Small intestine (tissue), 7 donors: Measurements from ENCODE around the gene METRN. TPM values are rescaled to one million over a fixed set of nuclear protein-coding genes. Genes with fewer than 3 reads are reported as not detected.

Experiments used
- DNase-seq, 2 donors: peaks; one replicate each; pipeline versions ENCODE4 v3.0.0 to v3.0.0-alpha.2; 2013
- FAIRE-seq: peaks from 2 replicates; lab custom pipeline; 2012; peaks lifted over from hg19 to GRCh38; lab: Jason Lieb, UNC
- H3K27ac ChIP-seq, 3 donors: one replicate each; pipeline ENCODE4 v1.5.1; 2013; ENCODE audit warnings: low read length in 2 of 3, mild to moderate bottlenecking in 2 of 3, control low read depth in 1 of 3, inconsistent platforms in 1 of 3, low read depth in 1 of 3, moderate library complexity in 1 of 3
- H3K27me3 ChIP-seq, 3 donors: one replicate each; pipeline ENCODE4 v1.6.1; 2013; ENCODE audit warnings: low read length in 3 of 3, inconsistent platforms in 1 of 3; ENCODE audit not compliant: control insufficient read depth in 3 of 3, insufficient read depth in 3 of 3
- H3K36me3 ChIP-seq, 3 donors: one replicate each; pipeline ENCODE4 v1.6.1; 2013; ENCODE audit warnings: low read length in 3 of 3, inconsistent platforms in 1 of 3, low read depth in 1 of 3, mild to moderate bottlenecking in 1 of 3, moderate library complexity in 1 of 3; ENCODE audit not compliant: control insufficient read depth in 3 of 3, insufficient read depth in 2 of 3
- H3K4me1 ChIP-seq, 3 donors: one replicate each; pipeline ENCODE4 v1.6.1; 2013; ENCODE audit warnings: low read length in 2 of 3, inconsistent platforms in 1 of 3, low read depth in 1 of 3, mild to moderate bottlenecking in 1 of 3, moderate library complexity in 1 of 3; ENCODE audit not compliant: control insufficient read depth in 3 of 3, insufficient read depth in 2 of 3
- H3K4me3 ChIP-seq, 3 donors: one replicate each; pipeline ENCODE4 v1.5.1; 2013; ENCODE audit warnings: low read length in 3 of 3, control low read depth in 1 of 3, inconsistent platforms in 1 of 3, low read depth in 1 of 3, mild to moderate bottlenecking in 1 of 3, moderate library complexity in 1 of 3
- H3K9me3 ChIP-seq, 2 donors: one replicate each; pipeline ENCODE4 v1.6.1; 2013; ENCODE audit warnings: low read depth in 1 of 2, low read length in 1 of 2; ENCODE audit not compliant: control insufficient read depth in 2 of 2, insufficient read depth in 1 of 2
- WGBS, 3 donors: extraction: QIAGEN DNeasy Blood & Tissue Kit; methylation state at CpG; one replicate each; pipeline ENCODE4 v1.1.7; 2013; 5-methylcytosine and 5-hydroxymethylcytosine counted together
- polyA plus RNA-seq, 4 donors: library from polyadenylated mRNA; stranded (reverse) in 3 of 4; unstranded in 1 of 4; fragments of 200-250 nt in 3 of 4; fragments of 120-200 nt in 1 of 4; gene quantifications; one replicate each; pipeline versions ENCODE4 v1.2.1 to v1.2.3, GENCODE V29; 2013
- donor health status: healthy with polysubstance abuse.
- donor health status: control.
- donor health status: control.
- donor health status: Bipolar disorder and iron deficiency.
- donor health status: healthy.

METRN gene
- polyA plus RNA-seq, 4 donors, result 4.9 to 14.1 (median 9.3) TPM

- Histone ChIP-seq H3K36me3 (peaks cover 0 to 22% (median 0%) of the 10 kb centered on the region in 3 donors), H3K4me3 (peak overlapping the region in 2 of 3 donors; percentile 62 to 63), H3K4me1 (peaks cover 6 to 33% (median 12%) of the 10 kb centered on the region in 3 donors), H3K27me3 (peaks cover 0 to 14% (median 2%) of the 10 kb centered on the region in 3 donors), H3K27ac (peak overlapping the region in 2 of 3 donors; percentile 41 to 77), H3K9me3 (peaks cover 3 to 8% of the 10 kb centered on the region in 2 donors)
- 7 to 11% (median 8%) methylated on average over 15 to 16 of the region's 16 CpGs for WGBS, 3 donors
- FAIRE-seq (no peak), DNase-seq (no peak)
Observed at GRCh38 chr16:719815-720446, 5.0 kb downstream of the METRN start.

GRCh38 chr16:720447-720989 is 5.6 kb downstream of the METRN start:
- Histone ChIP-seq H3K27ac (peak overlapping the region; percentile 74 to 78 (median 77)), H3K27me3 (peaks cover 0 to 15% (median 5%) of the 10 kb centered on the region in 3 donors), H3K9me3 (peaks cover 3 to 8% of the 10 kb centered on the region in 2 donors), H3K4me3 (peak overlapping the region; percentile 31 to 63 (median 62)), H3K4me1 (peaks cover 6 to 33% (median 12%) of the 10 kb centered on the region in 3 donors), H3K36me3 (peaks cover 0 to 22% (median 0%) of the 10 kb centered on the region in 3 donors)
- peak in 1 of 2 donors; percentile 60 for DNase-seq
- WGBS, 3 donors, result 0 to 1% (median 0%) methylated on average over 31 to 38 of the region's 38 CpGs
- FAIRE-seq, result no peak

GRCh38 chr16:720990-721764 is 6.3 kb downstream of the METRN start, which contains the start of gene ANTKMT:
Gene ANTKMT, plus strand, starts transcription at chr16:721146. Its CDS starts 129 bp downstream, at chr16:721275.
- peaks cover 6 to 29% (median 12%) of the 10 kb centered on the region in 3 donors for H3K4me1 ChIP-seq
- H3K36me3 ChIP-seq, result peaks cover 0 to 22% (median 0%) of the 10 kb centered on the region in 3 donors
- H3K27me3 ChIP-seq, result peaks cover 0 to 17% (median 7%) of the 10 kb centered on the region in 3 donors
- H3K4me3 ChIP-seq, result peak within 1 kb of the TSS; percentile 40 to 63 (median 62)
- no peak for FAIRE-seq
- peaks cover 3 to 8% of the 10 kb centered on the region in 2 donors for H3K9me3 ChIP-seq
- 2 to 7% (median 6%) methylated on average over 59 to 106 of the region's 106 CpGs for WGBS, 3 donors
- peak; percentile 91 to 95 for DNase-seq
- peak within 1 kb of the TSS; percentile 74 to 78 (median 77) for H3K27ac ChIP-seq

GRCh38 chr16:721765-722540 is 7.0 kb downstream of the METRN start:
- peaks cover 3 to 8% of the 10 kb centered on the region in 2 donors for H3K9me3 ChIP-seq
- peaks cover 0 to 22% (median 0%) of the 10 kb centered on the region in 3 donors for H3K36me3 ChIP-seq
- peak overlapping the region; percentile 42 to 78 (median 50) for H3K27ac ChIP-seq
- 82 to 89% (median 82%) methylated on average over 41 to 51 of the region's 51 CpGs for WGBS, 3 donors
- DNase-seq, result no peak
- peaks cover 0 to 15% (median 8%) of the 10 kb centered on the region in 3 donors for H3K27me3 ChIP-seq
- peak overlapping the region in 1 of 3 donors; percentile 62 for H3K4me3 ChIP-seq
- H3K4me1 ChIP-seq, result peaks cover 6 to 31% (median 12%) of the 10 kb centered on the region in 3 donors
- FAIRE-seq, result no peak

GRCh38 chr16:722835-723633 is 8.1 kb downstream of the METRN start:
- DNase-seq (no peak), FAIRE-seq (no peak)
- Histone ChIP-seq H3K9me3 (peaks cover 3 to 8% of the 10 kb centered on the region in 2 donors), H3K4me1 (peaks cover 6 to 39% (median 12%) of the 10 kb centered on the region in 3 donors), H3K27me3 (peaks cover 0 to 19% (median 10%) of the 10 kb centered on the region in 3 donors), H3K4me3 (no peak overlapping the region), H3K27ac (no peak overlapping the region), H3K36me3 (peaks cover 0 to 22% (median 0%) of the 10 kb centered on the region in 3 donors)
- WGBS, 3 donors, result 86 to 90% (median 89%) methylated on average over 21 to 24 of the region's 24 CpGs

GRCh38 chr16:723695-724094 is 8.8 kb downstream of the METRN start:
- peaks cover 0 to 22% (median 0%) of the 10 kb centered on the region in 3 donors for H3K36me3 ChIP-seq
- no peak overlapping the region for H3K27ac ChIP-seq
- H3K9me3 ChIP-seq, result peaks cover 3 to 8% of the 10 kb centered on the region in 2 donors
- peaks cover 0 to 22% (median 10%) of the 10 kb centered on the region in 3 donors for H3K27me3 ChIP-seq
- no peak overlapping the region for H3K4me3 ChIP-seq
- peaks cover 9 to 38% (median 12%) of the 10 kb centered on the region in 3 donors for H3K4me1 ChIP-seq
- no peak for DNase-seq
- FAIRE-seq, result no peak
- WGBS, 3 donors, result 81 to 84% (median 84%) methylated on average over 9 of the region's 9 CpGs
